ENCODE measurements around the gene GNG11. TPM values are rescaled to one million over a fixed set of nuclear protein-coding genes. Genes with fewer than 3 reads are reported as not detected.

Gene GNG11
- total and polyA plus RNA-seq, 2 donors (not counting 1 experiment from before 2014, with no cell fraction given): 27.2 to 46.1 TPM

DNA sequence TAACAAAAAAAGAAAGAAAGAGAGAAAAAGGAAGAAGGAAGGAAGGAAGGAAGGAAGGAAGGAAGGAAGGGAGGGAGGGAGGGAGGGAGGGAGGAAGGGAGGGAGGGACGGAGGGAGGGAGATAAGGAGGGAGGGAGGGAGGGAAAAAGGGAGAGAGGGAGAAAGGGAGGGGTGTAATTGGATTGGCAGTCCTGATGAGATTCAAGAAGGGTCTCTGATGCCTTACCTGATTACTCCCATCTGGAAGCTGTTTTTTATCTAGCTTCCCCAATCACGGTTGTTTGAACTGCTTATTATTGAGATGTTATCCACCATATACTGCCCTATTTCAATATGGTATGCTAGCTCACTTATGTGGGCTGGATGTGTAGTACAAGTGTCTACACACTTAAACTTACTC lies 27.3 kb downstream of the GNG11 start:
- Histone ChIP-seq H3K27ac (ENCODE audit: insufficient read depth, low read length) (no peak overlapping the region), H3K79me2 (ENCODE audit: control insufficient read depth, insufficient read depth, low read length) (no peaks in the 10 kb centered on the region), H3K4me3 (replicated peaks in 1 of 4; ENCODE audit: control extremely low read depth in 1 of 4, insufficient read depth in 1 of 4, low read depth in 3 of 4, low read length in 4 of 4) (no peak overlapping the region), H3K36me3 (ENCODE audit: control insufficient read depth, insufficient read depth, low read length) (no peaks in the 10 kb centered on the region), H2AFZ (ENCODE audit: low read length) (no peak overlapping the region), H4K20me1 (ENCODE audit: control insufficient read depth, extremely low read depth, insufficient read depth, low read length) (no peaks in the 10 kb centered on the region), H3K9ac (ENCODE audit: insufficient read depth, low read length) (no peak overlapping the region), H3K4me2 (ENCODE audit: extremely low read depth, insufficient read depth, low read length) (no peak overlapping the region), H3K9me3 (ENCODE audit: control insufficient read depth, insufficient read depth, low read depth, low read length) (no peaks in the 10 kb centered on the region), H3K4me1 (ENCODE audit: control insufficient read depth, extremely low read depth, insufficient read depth, low read length) (peaks cover 12% of the 10 kb centered on the region), H3K27me3 (ENCODE audit: control insufficient read depth, insufficient read depth, low read length) (no peaks in the 10 kb centered on the region)
- no peak for DNase-seq (ENCODE audit: low read depth in 2 of 2)
- TF ChIP-seq, protein P1, sequence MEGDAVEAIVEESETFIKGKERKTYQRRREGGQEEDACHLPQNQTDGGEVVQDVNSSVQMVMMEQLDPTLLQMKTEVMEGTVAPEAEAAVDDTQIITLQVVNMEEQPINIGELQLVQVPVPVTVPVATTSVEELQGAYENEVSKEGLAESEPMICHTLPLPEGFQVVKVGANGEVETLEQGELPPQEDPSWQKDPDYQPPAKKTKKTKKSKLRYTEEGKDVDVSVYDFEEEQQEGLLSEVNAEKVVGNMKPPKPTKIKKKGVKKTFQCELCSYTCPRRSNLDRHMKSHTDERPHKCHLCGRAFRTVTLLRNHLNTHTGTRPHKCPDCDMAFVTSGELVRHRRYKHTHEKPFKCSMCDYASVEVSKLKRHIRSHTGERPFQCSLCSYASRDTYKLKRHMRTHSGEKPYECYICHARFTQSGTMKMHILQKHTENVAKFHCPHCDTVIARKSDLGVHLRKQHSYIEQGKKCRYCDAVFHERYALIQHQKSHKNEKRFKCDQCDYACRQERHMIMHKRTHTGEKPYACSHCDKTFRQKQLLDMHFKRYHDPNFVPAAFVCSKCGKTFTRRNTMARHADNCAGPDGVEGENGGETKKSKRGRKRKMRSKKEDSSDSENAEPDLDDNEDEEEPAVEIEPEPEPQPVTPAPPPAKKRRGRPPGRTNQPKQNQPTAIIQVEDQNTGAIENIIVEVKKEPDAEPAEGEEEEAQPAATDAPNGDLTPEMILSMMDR (conservative IDR thresholded peaks at IDR 0.05 in 1 of 2, IDR thresholded peaks at IDR 0.05 in 1 of 2; ENCODE audit: low read depth in 1 of 2, low read length in 2 of 2): no peak
- no peak for TF ChIP-seq EZH2 (IDR thresholded peaks at IDR 0.05; ENCODE audit: low read length, missing control alignments)

DNA sequence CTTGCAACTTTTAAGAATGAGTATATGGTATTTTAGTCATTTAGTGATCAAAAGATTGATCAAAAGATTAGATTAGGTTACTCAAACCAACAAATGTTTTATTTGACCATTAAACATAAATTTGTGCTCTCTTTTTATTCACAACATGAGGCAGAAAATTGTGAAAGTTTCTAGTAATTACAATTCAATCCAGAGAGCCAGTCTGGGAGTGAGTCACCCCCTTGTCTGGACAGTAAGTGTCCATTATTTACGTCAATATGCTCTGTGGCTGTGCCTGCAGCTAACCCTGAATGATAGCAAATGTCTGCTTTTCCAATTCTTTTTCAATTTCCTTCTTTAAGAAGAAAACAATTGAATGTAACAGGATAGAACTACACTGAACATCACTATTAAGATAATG lies 27.9 kb downstream of the GNG11 start:
- Histone ChIP-seq H2AFZ (ENCODE audit: low read length) (no peak overlapping the region), H3K4me3 (replicated peaks in 1 of 4; ENCODE audit: control extremely low read depth in 1 of 4, insufficient read depth in 1 of 4, low read depth in 3 of 4, low read length in 4 of 4) (no peak overlapping the region), H4K20me1 (ENCODE audit: control insufficient read depth, extremely low read depth, insufficient read depth, low read length) (no peaks in the 10 kb centered on the region), H3K9me3 (ENCODE audit: control insufficient read depth, insufficient read depth, low read depth, low read length) (no peaks in the 10 kb centered on the region), H3K79me2 (ENCODE audit: control insufficient read depth, insufficient read depth, low read length) (no peaks in the 10 kb centered on the region), H3K9ac (ENCODE audit: insufficient read depth, low read length) (no peak overlapping the region), H3K4me1 (ENCODE audit: control insufficient read depth, extremely low read depth, insufficient read depth, low read length) (peaks cover 12% of the 10 kb centered on the region), H3K4me2 (ENCODE audit: extremely low read depth, insufficient read depth, low read length) (no peak overlapping the region), H3K27me3 (ENCODE audit: control insufficient read depth, insufficient read depth, low read length) (no peaks in the 10 kb centered on the region), H3K27ac (ENCODE audit: insufficient read depth, low read length) (no peak overlapping the region), H3K36me3 (ENCODE audit: control insufficient read depth, insufficient read depth, low read length) (no peaks in the 10 kb centered on the region)
- peak; percentile 80 to 91 for DNase-seq (ENCODE audit: low read depth in 2 of 2)
- TF ChIP-seq EZH2 (IDR thresholded peaks at IDR 0.05; ENCODE audit: low read length, missing control alignments): no peak
- TF ChIP-seq, protein P1 (conservative IDR thresholded peaks at IDR 0.05 in 1 of 2, IDR thresholded peaks at IDR 0.05 in 1 of 2; ENCODE audit: low read depth in 1 of 2, low read length in 2 of 2): no peak

DNA sequence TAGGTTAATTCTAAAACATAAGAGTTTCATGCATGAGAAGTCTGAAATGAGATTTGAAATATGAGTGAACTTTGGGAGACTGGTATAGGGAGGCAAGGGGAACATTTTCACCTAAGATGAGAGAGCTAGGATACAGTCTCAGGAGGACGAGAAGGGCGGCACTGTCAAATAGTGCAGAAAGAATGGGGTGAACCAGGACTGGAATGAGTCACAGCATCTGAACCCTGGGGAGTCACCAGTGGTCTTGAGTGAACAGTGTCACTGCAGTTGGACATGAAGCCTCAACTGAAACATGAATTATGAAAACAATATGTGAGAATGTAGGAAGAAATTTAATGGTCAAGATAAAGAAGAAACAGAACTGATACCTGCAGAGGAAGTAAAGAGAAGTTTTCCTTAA lies 33.8 kb downstream of the GNG11 start:
- Histone ChIP-seq H4K20me1 (ENCODE audit: control insufficient read depth, extremely low read depth, insufficient read depth, low read length) (no peaks in the 10 kb centered on the region), H3K4me2 (ENCODE audit: extremely low read depth, insufficient read depth, low read length) (no peak overlapping the region), H3K79me2 (ENCODE audit: control insufficient read depth, insufficient read depth, low read length) (no peaks in the 10 kb centered on the region), H3K27ac (ENCODE audit: insufficient read depth, low read length) (no peak overlapping the region), H3K36me3 (ENCODE audit: control insufficient read depth, insufficient read depth, low read length) (no peaks in the 10 kb centered on the region), H3K9ac (ENCODE audit: insufficient read depth, low read length) (no peak overlapping the region), H2AFZ (ENCODE audit: low read length) (no peak overlapping the region), H3K4me3 (replicated peaks in 1 of 4; ENCODE audit: control extremely low read depth in 1 of 4, insufficient read depth in 1 of 4, low read depth in 3 of 4, low read length in 4 of 4) (no peak overlapping the region), H3K9me3 (ENCODE audit: control insufficient read depth, insufficient read depth, low read depth, low read length) (no peaks in the 10 kb centered on the region), H3K27me3 (ENCODE audit: control insufficient read depth, insufficient read depth, low read length) (no peaks in the 10 kb centered on the region), H3K4me1 (ENCODE audit: control insufficient read depth, extremely low read depth, insufficient read depth, low read length) (peaks cover 3% of the 10 kb centered on the region)
- TF ChIP-seq, protein P1 (conservative IDR thresholded peaks at IDR 0.05 in 1 of 2, IDR thresholded peaks at IDR 0.05 in 1 of 2; ENCODE audit: low read depth in 1 of 2, low read length in 2 of 2): no peak
- no peak for TF ChIP-seq EZH2 (IDR thresholded peaks at IDR 0.05; ENCODE audit: low read length, missing control alignments)
- DNase-seq (ENCODE audit: low read depth in 2 of 2): no peak
